K562 (cell line): ENCODE results near the gene PRODH2. TPM values are rescaled to one million over a fixed set of nuclear protein-coding genes. Genes with fewer than 3 reads are reported as not detected.

Experiments
- HDAC2 ChIP-seq: fragments of 450-650 bp; IDR thresholded peaks from 2 replicates; pipeline ENCODE4 v1.6.1; 2016; ENCODE audit warnings: mild to moderate bottlenecking
- HDAC3 ChIP-seq: fragments of 450-650 bp; IDR thresholded peaks from 2 replicates; pipeline ENCODE4 v1.6.1; 2018; ENCODE audit warnings: borderline replicate concordance, mild to moderate bottlenecking, moderate library complexity; ENCODE audit not compliant: partially characterized antibody
- NKRF ChIP-seq: fragments of 450-650 bp; IDR thresholded peaks from 2 replicates; pipeline ENCODE4 v1.6.1; 2016; ENCODE audit warnings: borderline replicate concordance
- SAP30 ChIP-seq: fragments of 200-600 bp; sonication (generic); IDR thresholded peaks from 2 replicates; pipeline ENCODE4 v1.6.1; 2012; ENCODE audit warnings: borderline replicate concordance, low read depth, mild to moderate bottlenecking, moderate library complexity, low read length, control low read depth, inconsistent platforms; ENCODE audit not compliant: insufficient read depth, poor library complexity, severe bottlenecking
- SMAD4 ChIP-seq: fragments of 250-450 bp; sonication (Bioruptor Pico); conservative IDR thresholded peaks from 2 replicates; pipeline ENCODE4 v1.8.0; 2021; ENCODE audit warnings: inconsistent platforms, mild to moderate bottlenecking, moderate library complexity
- TRIM25 ChIP-seq: fragments of 450-650 bp; IDR thresholded peaks from 2 replicates; pipeline ENCODE4 v1.7.0; 2016; ENCODE audit warnings: borderline replicate concordance
- polyA plus RNA-seq, 8 experiments: library from polyadenylated mRNA; depleted of rRNA in 4 of 8; stranded (reverse) in 5 of 8; unstranded in 3 of 8; fragments of >200 nt; fragmentation: Nextera tagmentation in 2 of 8; fragmentation: Illumina TruSeq in 1 of 8; extraction: Ambion mirVana in 2 of 8; extraction: Trizol in 1 of 8; gene quantifications; 2 replicates each; pipeline versions ENCODE4 v1.2.1 to v1.2.3, GENCODE V29; 2011 to 2014; ENCODE audit warnings: inconsistent platforms in 1 of 8, missing spikeins in 1 of 8
- total RNA-seq, 7 experiments: library from RNA; depleted of rRNA in 6 of 7; stranded (reverse); fragments of >200 nt in 6 of 7; fragmentation: Illumina TruSeq in 2 of 7; extraction: Trizol in 2 of 7; gene quantifications; 2 replicates each; pipeline versions ENCODE4 v1.2.1 to v1.2.3, GENCODE V29; 2011 to 2021; ENCODE audit warnings: low replicate concordance in 1 of 7

Gene PRODH2
- total and polyA plus RNA-seq, 9 of the 15 experiments (the other 6 are each of a cell fraction or from before 2014, with no cell fraction given) = not detected

- TF ChIP-seq SMAD4 = 0 out of 2 replicates have a peak, but pooled peaks have one; percentile 3
- no peak for TF ChIP-seq TRIM25
- TF ChIP-seq HDAC2 = peak; percentile 16; the same call in 1 of the 2 replicates
- TF ChIP-seq SAP30 = peak; percentile 7
- TF ChIP-seq HDAC3 = no peak
- TF ChIP-seq NKRF = peak; percentile 70; the same call in 1 of the 2 replicates
Observed at GRCh38 chr19:35775046-35775297, 37.7 kb downstream of the PRODH2 start (continued).
